T47D (cell line): Measurements from ENCODE around the gene MEAF6.
A peak's percentile ranks its signal among the peaks of the same experiment; 100 is the strongest.
"Not testable (repeated sequence)": the region's sequence is repeated elsewhere in the genome, so short reads cannot be mapped to it uniquely, and the experiment has no call there.

ENCODE experiments used
- DNase-seq, 2 experiments: peaks; one replicate each; pipeline versions ENCODE4 v3.0.0 to v3.0.0-alpha.2; 2011 to 2012; ENCODE audit warnings: low read depth in 1 of 2, low spot score in 1 of 2
- JUND ChIP-seq: IDR thresholded peaks from 2 replicates; pipeline ENCODE4 v1.6.1; 2012; ENCODE audit warnings: low read depth
- in situ Hi-C: cut with HindIII; loops from 2 replicates; pipeline ENCODE4 v1.10.0; 2016; ENCODE audit warnings: low sequenced_read_pairs, low pct_unique_long_range_greater_than_20kb

The MEAF6 gene

DNA sequence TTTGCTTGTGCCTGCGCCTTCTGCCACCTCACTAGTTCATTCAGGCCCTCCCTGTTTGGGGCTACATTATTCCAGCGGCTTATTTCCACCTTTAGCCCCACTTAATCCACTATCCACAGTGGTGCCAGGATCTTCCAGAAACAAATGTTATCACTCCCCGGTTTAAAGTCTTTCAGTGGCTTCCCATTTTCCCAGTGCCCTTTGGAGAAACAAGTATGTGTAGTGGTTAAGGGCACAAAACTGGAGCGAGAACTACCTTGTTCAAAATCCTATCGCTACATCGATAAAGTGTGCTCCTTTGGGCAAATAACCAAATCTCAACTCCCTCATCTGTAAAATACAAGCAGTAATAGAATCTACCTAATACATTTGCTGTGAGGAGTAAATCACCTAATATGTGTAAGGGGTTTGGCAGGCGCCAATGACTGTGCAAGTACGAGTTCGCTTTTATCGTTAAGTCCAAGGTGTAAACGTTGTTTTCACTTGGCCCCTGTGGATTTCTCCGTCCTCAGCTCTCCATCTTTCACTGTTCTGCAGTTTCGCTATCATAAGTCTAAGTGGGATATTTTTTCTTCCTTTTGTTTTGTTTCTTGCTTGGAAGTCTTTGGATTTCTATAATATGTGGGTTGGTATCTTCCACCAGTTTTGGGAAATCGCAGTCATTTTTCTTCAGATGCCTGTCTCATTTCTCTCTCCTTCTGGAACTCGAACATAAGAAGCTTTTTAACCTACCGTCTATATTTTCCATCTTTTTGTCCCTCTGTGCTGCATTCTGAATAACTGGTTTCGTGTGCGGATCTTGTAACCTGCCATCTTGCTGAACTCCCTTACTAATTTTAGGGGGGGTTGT, 844 bp upstream of the MEAF6 start:
- in situ Hi-C loops: no loop called here
- TF ChIP-seq JUND: no peak
- DNase-seq: no peak

DNA sequence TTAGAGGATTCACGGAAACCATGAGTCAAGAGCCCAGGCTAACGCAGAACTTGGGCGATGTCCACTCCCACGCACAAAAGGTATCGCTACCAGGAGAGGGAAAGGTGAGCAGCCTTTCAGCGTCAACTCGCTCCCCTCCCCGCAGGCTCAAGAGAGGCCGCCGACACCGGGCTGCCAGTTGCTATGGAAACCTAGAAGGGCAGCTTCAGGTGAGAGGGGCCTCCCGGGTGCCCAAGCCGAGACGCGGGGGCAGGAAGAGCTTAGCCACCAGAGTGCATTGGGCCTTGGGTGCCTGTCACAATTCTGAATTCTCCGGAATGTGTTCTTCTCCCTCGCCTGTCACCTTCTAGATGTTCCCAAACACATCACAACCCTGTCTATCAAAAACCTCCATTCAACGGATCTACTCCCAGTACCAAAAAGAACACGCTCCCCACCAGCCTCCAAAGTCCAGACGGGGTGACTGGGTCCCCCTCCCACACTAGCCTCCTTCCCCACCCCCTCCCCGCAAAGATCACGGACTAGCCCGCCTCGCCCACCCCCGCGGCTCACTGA, 694 bp downstream of the MEAF6 start:
- no peak for DNase-seq
- no peak for TF ChIP-seq JUND
- in situ Hi-C loops: no loop called here

DNA sequence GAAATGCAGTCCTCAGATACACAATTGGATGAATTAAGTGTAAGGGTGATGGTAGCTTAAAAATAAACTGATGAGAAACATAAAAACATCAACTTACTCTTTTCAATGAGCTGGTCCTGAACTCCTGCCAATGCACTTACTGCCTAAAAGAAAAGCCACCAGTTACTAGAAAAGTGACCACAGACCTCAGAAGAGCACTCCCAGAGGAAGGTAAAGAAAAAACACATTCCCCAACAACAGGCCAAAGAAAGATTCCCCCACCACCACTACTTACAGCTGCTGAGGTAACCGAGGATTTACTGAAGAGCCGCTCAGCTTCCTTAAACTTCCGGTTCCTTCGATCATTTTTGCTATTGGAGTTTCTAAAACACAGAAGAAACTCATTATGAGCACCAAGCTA, 5.4 kb downstream of the MEAF6 start:
- in situ Hi-C loops: no loop called here
- peak in 1 of 2 experiments; percentile 52 for DNase-seq
- TF ChIP-seq JUND: no peak

DNA sequence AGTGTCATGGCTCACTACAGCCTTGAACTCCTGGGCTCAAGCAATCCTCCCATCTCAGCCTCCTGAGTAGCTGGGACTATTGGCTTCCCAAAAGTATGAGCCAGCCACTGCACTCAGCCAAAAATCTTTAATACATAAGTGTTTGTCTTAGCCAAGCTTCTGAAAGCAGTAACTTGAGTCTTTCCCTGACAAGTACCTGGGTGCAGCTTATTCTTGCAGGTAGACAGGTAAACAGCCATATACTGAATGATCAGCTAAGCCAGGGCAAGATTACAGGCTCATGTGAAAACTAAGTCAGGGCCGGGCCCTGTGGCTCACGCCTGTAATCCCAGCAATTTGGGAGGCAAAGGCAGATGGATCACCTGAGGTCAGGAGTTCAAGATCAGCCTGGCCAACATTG, 7.8 kb downstream of the MEAF6 start:
- TF ChIP-seq JUND: no peak
- no peak for DNase-seq
- in situ Hi-C loops: no loop called here

DNA sequence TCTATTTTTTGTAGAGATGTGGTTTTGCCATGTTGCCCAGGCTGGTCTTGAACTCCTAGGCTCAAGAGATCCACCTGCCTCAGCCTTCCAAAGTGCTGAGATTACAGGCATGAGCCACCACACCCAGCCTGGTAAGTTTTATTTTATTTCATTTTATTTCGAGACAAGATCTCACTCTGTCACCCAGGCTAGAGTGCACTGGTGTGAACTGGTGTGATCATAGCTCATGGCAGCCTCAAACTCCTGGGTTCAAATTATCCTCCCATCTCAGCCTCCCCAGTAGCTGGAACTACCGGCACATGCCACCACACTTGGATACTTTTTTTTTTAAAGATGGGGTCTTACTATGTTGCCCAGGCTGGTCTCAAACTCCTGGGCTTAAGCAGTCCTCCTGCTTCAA, 11.8 kb downstream of the MEAF6 start:
- DNase-seq, in situ Hi-C loops: not testable (repeated sequence)

DNA sequence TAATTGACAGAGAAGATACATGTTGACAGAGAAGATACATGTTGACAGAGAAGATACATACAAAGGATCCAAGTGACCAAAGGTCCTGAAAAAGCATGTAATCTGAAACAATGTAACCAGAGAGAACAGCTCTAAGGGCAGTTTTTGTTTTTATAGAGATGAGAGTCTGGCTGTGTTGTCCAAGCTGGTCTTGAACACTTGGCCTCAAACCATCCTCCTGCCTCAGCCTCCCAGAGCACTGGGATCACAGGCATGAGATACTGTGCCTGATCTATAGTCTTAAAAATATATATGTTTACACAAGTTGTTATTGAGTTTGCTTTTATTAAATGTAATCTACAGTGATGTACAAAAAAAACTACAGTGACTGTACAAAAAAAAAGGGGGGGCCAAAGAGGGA, 12.5 kb downstream of the MEAF6 start:
- in situ Hi-C loops: no loop called here
- no peak for TF ChIP-seq JUND
- DNase-seq: no peak

DNA sequence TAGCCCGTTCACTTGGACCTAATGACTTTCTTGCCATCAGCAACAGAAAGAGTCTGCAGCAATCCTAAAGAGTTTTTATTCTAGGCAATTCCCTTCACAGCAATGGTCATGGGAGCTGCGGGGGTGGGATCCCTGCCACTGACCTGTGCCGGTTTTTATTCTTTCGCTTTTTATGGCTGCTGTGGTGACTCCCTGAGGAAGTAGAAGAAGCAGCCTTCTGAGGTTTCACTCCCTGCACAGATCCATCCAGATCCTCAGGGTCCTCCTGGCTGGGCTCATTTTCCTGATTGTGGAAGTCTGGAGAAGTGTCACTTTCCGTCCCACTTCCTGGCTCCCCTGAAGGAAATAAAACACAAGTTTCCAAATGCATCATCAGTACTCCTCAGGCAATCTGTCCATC, 12.9 kb downstream of the MEAF6 start:
- in situ Hi-C loops: no loop called here
- no peak for TF ChIP-seq JUND
- no peak for DNase-seq

DNA sequence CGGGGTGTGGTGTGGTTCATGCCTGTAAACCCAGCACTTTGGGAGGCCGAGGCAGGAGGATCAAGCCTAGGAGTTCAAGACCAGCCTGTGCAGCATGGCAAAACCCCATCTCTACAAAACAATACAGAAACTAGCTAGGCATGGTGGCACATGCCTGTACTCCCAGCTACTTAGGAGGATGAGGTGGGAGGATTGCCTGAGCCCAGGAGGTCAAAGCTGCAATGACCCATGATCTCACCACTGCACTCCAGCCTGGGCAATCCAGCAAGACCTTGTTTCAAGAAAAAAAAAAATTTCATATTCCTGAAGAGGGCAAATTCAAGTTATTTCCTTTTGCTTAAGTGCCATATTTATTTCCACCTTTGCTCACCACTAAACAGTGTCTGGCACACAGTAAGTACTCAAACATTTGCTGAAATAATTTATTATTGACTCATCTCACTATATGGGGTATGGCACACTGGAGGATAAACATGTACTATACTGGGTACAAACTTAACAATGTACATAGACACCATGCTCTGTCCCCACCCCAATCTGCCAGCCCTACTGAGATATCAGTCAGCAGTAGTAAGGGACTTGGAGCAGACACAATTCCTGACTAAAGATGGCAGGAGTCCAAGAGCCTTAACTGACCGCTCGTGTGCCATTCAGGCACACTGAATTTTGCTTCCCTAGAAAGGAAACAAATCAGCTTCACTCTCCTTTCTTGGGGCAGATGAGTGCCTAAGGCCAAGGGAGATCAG, 15.5 kb downstream of the MEAF6 start:
- no peak for TF ChIP-seq JUND

DNA sequence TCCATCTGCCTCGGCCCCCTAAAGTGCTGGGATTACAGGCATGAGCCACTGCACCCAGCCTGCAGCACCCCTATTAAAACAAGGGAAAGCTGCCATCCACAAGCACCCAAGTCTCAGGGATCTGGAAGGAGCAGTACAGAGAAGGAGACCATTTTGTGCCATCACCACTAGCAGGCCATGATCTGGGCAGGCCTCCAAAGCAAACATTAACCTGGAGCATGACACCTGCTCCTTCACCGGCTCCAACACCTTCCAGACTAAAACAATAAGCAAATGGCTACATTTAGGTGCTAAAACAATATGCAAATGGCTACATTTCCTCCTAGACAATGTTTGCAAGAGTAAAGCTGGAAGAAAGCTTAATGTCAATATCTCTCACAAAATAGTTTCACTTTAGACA, 16.7 kb downstream of the MEAF6 start:
- no peak for TF ChIP-seq JUND
- in situ Hi-C loops: no loop called here
- DNase-seq: peak in 1 of 2 experiments; percentile 83

More for the DNA sequence above, 15.5 kb downstream of the MEAF6 start:
- in situ Hi-C loops: no loop called here
- no peak for DNase-seq

DNA sequence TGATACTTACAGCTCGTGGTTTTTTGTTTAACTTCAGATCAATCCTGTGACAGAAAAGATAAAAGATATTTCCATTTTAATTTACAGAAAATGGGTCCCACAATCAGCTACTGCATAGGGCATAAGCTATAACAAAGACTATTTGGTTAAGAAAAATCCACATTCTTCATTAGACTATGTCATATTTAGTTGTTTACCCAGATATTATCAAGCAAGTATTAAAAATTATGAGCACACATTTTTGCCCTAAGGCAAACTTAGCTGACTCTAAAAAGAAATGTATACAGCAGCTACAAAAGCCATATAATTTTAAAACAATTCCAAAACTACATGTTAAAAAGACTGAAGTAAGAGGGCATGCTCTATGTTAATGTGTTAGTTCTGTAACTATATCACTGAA, 18.7 kb downstream of the MEAF6 start:
- DNase-seq: no peak
- in situ Hi-C loops: no loop called here
- TF ChIP-seq JUND: peak; percentile 86

DNA sequence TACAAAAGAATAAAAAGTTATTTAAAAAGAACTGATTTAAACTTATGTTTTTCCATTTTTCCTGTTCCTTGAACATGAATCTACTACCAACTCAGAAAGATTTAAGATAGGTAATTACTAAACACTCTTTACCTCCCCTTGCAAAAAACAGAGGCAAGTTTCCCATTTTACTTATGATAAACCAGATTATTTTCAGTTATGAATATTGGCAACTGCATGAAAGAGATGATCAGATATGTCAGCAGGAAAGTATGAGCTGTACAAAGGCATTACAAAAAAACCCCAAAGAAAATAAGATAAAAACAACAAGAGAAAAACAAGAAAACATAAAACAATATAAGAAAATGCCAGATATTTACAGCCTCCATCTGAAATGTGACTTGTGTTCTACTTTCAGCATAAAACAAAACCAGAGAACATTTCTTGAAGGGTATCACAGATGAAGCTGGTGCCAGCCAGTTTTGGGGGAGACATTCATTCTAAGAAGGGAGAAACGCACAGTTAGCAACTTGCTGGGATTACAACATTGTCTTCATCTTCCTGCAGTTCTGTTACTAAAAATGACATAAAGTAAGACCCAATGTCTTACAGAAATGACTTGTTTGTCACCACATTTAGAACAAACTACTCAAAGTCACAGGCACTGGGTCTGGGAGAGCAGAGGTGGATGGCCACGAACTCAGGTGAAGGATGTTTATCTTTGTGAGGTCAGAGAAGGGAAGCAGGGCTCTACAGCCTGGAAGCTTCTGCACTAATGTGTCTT, 21.0 kb downstream of the MEAF6 start:
- in situ Hi-C loops: no loop called here
- no peak for TF ChIP-seq JUND
- no peak for DNase-seq

DNA sequence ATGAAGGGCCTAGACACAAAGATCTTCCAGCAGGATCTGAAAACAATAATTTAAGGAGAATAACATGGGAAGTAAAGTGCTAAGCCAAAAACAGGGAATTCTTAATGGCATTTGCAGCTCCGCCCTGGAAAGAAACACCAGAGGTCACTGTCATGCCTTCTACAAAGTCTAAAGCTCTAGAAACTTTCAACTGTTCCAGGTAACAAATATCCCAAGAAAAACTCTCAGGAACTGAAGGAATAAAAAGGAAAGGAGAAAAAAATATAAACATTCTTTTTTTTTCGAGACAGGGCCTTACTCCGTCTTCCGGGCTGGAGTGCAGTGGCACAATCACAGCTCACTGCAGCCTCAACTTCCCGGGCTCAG, 27.0 kb downstream of the MEAF6 start:
- in situ Hi-C loops: no loop called here
- no peak for DNase-seq

More for the DNA sequence above, 27.0 kb downstream of the MEAF6 start:
- TF ChIP-seq JUND: no peak
